Thoracic aorta (tissue), 2 donors: ENCODE data around the gene RTN4RL2. TPM values are rescaled to one million over a fixed set of nuclear protein-coding genes. Genes with fewer than 3 reads are reported as not detected.

Experiments used
- ATAC-seq: fragments of 150-250 bp; one replicate; pipeline ENCODE4 v1.8.0; 2017; ENCODE audit warnings: low read depth; ENCODE audit not compliant: insufficient number of reproducible peaks, low FRiP score
- DNase-seq: peaks from one replicate; pipeline ENCODE4 v3.0.0-alpha.2; 2020; ENCODE audit warnings: low spot score
- H3K27ac ChIP-seq, 2 donors: fragments of 200-600 bp; sonication (generic); 1 replicate in 1 of 2; 2 replicates in 1 of 2; pipeline ENCODE4 v1.5.1; 2016; ENCODE audit warnings: mild to moderate bottlenecking in 2 of 2, moderate library complexity in 2 of 2
- H3K27me3 ChIP-seq: fragments of 200-600 bp; sonication (generic); replicated peaks from 2 replicates; pipeline ENCODE4 v1.6.0; 2016; ENCODE audit warnings: mild to moderate bottlenecking; ENCODE audit not compliant: insufficient read depth
- H3K36me3 ChIP-seq: fragments of 200-600 bp; sonication (generic); one replicate; pipeline ENCODE4 v1.5.1; 2016
- H3K4me1 ChIP-seq, 2 donors: fragments of 200-600 bp; sonication (generic); 1 replicate in 1 of 2; 2 replicates in 1 of 2; pipeline versions ENCODE4 v1.5.1 to v1.6.0; 2016; ENCODE audit warnings: low read depth in 2 of 2, mild to moderate bottlenecking in 1 of 2; ENCODE audit not compliant: control insufficient read depth in 1 of 2
- H3K4me3 ChIP-seq: fragments of 200-600 bp; sonication (generic); 2 replicates; pipeline ENCODE4 v1.5.1; 2016; ENCODE audit warnings: mild to moderate bottlenecking
- H3K9me3 ChIP-seq: fragments of 200-600 bp; sonication (generic); 2 replicates; pipeline ENCODE4 v1.5.1; 2016
- total RNA-seq, 2 donors: library from RNA; depleted of rRNA; stranded (reverse); fragments of >200 nt; gene quantifications; one replicate each; pipeline versions ENCODE4 v1.1.0 to v1.2.3, GENCODE V29; 2016
- TF ChIP-seq, protein P1 (sequence below): fragments of 200-600 bp; sonication (generic); IDR thresholded peaks from one replicate; pipeline ENCODE4 v1.5.1; 2019; ENCODE audit warnings: antibody characterized with exemption

The RTN4RL2 gene
- total RNA-seq, 2 donors from 2014 or later: 0.35 TPM; not detected in 1

DNA sequence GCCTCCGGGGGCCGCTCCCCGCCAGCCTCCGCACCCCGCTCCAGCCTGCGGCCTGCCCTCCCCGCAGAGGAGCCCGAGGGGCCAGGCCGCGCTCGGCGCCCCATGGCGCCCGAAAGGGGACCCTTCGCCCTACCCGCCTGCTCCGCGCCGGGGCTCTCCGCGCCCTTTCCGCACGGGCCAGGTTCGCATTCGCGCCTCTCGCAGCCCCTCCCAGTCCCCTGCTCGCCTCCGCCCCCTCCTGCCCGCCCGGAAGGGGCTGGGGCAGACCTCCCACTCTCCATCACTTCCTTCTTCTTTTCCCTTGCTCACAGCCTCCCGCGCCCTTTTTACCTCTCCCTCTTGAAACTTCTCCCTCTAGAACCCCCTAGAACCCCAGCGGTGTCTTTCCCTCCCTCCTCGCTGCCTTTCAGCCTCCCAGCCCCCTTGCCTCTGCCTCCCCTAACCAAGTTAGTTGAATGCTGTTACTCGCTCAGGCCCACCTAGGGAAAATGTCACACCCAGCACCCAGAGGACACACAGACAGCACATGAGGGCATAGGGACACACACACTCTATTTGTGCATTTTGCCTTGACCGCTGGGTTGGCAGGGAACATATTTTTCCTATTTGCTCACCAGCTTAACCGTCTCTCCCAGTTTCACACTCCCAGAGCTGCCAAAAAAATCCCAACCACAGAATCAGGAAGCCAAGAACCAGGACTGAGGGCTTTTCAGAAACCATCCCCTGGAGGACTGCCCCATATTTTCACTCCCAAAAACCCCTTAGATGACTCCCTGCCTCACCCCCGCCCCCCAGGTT is 33.2 kb upstream of the RTN4RL2 start, which contains the start of gene SLC43A3:
TSS of gene SLC43A3 (minus strand) at position 193 of the 798 bp plus-strand sequence. CDS start 949 bp downstream, outside the sequence.
- Histone ChIP-seq H3K36me3 (no peaks in the 10 kb centered on the region), H3K27ac (peak within 1 kb of the TSS; percentile 98 to 99), H3K27me3 (no peaks in the 10 kb centered on the region), H3K4me3 (peak within 1 kb of the TSS; percentile 73), H3K9me3 (no peaks in the 10 kb centered on the region), H3K4me1 (peaks cover 41 to 49% of the 10 kb centered on the region in 2 donors)
- DNase-seq (no peak), ATAC-seq (peak; percentile 77)
- TF ChIP-seq, protein P1, sequence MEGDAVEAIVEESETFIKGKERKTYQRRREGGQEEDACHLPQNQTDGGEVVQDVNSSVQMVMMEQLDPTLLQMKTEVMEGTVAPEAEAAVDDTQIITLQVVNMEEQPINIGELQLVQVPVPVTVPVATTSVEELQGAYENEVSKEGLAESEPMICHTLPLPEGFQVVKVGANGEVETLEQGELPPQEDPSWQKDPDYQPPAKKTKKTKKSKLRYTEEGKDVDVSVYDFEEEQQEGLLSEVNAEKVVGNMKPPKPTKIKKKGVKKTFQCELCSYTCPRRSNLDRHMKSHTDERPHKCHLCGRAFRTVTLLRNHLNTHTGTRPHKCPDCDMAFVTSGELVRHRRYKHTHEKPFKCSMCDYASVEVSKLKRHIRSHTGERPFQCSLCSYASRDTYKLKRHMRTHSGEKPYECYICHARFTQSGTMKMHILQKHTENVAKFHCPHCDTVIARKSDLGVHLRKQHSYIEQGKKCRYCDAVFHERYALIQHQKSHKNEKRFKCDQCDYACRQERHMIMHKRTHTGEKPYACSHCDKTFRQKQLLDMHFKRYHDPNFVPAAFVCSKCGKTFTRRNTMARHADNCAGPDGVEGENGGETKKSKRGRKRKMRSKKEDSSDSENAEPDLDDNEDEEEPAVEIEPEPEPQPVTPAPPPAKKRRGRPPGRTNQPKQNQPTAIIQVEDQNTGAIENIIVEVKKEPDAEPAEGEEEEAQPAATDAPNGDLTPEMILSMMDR: no peak

DNA sequence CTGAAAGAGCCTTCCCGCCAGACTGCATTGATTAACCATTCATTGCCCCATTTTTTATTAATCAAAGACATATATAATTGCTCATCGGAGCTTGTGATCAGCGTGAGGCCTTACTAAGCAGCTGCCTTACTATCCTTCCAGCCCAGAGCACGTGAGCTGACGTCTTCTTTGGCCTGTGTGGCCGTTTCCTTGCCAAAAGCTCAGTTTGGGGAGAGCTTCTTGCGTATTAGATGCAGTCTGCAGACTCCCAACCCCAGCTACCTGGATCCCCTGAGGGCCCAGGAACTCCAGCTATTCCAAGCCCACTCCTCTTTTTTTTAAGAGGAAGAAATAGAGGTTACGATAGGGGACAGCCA is 32.6 kb upstream of the RTN4RL2 start:
- peaks cover 41 to 49% of the 10 kb centered on the region in 2 donors for H3K4me1 ChIP-seq
- no peaks in the 10 kb centered on the region for H3K9me3 ChIP-seq
- peak overlapping the region; percentile 73 for H3K4me3 ChIP-seq
- no peaks in the 10 kb centered on the region for H3K27me3 ChIP-seq
- ATAC-seq (peak; percentile 5), DNase-seq (no peak)
- peak overlapping the region; percentile 98 to 99 for H3K27ac ChIP-seq
- H3K36me3 ChIP-seq: no peaks in the 10 kb centered on the region
- TF ChIP-seq, protein P1: no peak

DNA sequence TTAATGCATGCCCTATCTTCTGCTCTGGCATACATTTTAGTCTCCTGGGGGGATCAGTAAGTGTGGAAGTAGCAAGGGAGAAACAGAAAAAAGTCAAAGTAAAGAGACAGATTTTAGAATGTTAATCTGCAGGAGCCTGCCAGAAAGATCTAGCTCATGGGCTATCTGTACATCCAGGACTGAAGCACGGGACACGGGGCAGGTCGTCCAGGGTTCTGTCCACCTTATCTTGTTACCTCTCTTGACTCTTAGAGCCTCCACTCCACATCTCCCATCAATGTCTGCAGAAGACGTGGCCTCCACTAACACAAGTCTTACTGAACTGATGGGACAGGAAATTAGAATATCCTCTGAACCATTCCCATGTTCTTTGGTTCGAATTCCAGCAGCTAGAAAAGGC is 31.7 kb upstream of the RTN4RL2 start:
- no peaks in the 10 kb centered on the region for H3K27me3 ChIP-seq
- no peak overlapping the region for H3K4me3 ChIP-seq
- H3K4me1 ChIP-seq: peaks cover 41 to 46% of the 10 kb centered on the region in 2 donors
- ATAC-seq (no peak), DNase-seq (no peak)
- TF ChIP-seq, protein P1: no peak
- no peaks in the 10 kb centered on the region for H3K9me3 ChIP-seq
- peak overlapping the region in 1 of 2 donors; percentile 98 for H3K27ac ChIP-seq
- H3K36me3 ChIP-seq: no peaks in the 10 kb centered on the region

DNA sequence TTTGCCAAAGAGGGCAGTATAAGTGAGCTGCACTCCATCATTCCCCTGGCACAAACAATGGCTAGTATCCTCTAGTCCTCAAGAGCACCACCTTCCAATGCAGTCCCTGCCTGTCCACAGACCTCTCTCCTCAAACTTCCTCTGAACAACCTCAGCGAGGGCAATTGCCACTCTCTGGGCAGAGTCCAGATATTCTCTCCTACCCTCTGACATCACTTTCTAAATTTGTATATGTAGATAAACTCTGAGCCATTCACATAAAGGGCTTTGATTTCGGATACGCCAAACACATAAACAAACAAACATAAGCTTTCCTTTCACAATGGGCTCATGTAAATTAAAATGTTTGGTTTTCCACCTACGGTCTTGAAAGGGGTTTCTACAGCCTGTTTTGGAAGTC is 30.4 kb upstream of the RTN4RL2 start:
- Histone ChIP-seq H3K36me3 (no peaks in the 10 kb centered on the region), H3K4me3 (no peak overlapping the region), H3K27ac (no peak overlapping the region), H3K4me1 (peaks cover 30 to 35% of the 10 kb centered on the region in 2 donors), H3K27me3 (no peaks in the 10 kb centered on the region), H3K9me3 (no peaks in the 10 kb centered on the region)
- TF ChIP-seq, protein P1: no peak
- DNase-seq (no peak), ATAC-seq (no peak)

DNA sequence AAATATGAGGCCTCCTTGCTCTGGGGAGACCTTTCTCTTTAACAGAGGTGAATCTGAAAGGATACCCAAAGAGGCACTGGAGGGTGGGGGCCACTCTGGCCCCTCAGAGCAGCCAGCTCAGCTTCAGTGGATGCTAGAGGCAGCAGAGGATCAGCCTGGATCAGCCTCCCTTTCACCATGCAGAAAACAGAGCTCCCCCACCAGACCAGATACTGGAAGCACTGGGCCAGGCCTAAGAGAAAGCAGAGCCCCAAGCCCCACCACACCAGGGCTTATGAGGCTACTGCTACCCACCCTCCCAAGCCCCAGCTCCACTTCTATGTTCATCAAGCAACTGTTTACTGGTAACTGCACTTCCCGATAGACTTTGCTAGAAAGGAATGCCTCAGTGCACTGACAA is 29.4 kb upstream of the RTN4RL2 start:
- TF ChIP-seq, protein P1: no peak
- H3K4me1 ChIP-seq: peaks cover 25 to 29% of the 10 kb centered on the region in 2 donors
- no peaks in the 10 kb centered on the region for H3K9me3 ChIP-seq
- DNase-seq (no peak), ATAC-seq (no peak)
- H3K4me3 ChIP-seq: no peak overlapping the region
- H3K27me3 ChIP-seq: no peaks in the 10 kb centered on the region
- H3K36me3 ChIP-seq: no peaks in the 10 kb centered on the region
- H3K27ac ChIP-seq: no peak overlapping the region
